Right lobe of liver (tissue), 4 donors: ENCODE data around the gene USF3.

Experiments
- POLR2A ChIP-seq: fragments of 450-650 bp; IDR thresholded peaks from one replicate; pipeline ENCODE4 v1.6.1; 2017; ENCODE audit warnings: antibody characterized with exemption, mild to moderate bottlenecking
- TF ChIP-seq, protein P1 (sequence below), 4 donors: fragments of 200-600 bp in 3 of 4; fragments of 450-650 bp in 1 of 4; IDR thresholded peaks; one replicate each; pipeline versions ENCODE4 v1.5.1 to v1.8.0; 2016 to 2022; ENCODE audit warnings: antibody characterized with exemption in 4 of 4, mild to moderate bottlenecking in 2 of 4
- donor health status: DM: no; HTN: no; CAD: no.
- donor health status: DM: no; HTN: no; CAD: no.
- donor health status: DM: no; HTN: yes; CAD: no.

DNA sequence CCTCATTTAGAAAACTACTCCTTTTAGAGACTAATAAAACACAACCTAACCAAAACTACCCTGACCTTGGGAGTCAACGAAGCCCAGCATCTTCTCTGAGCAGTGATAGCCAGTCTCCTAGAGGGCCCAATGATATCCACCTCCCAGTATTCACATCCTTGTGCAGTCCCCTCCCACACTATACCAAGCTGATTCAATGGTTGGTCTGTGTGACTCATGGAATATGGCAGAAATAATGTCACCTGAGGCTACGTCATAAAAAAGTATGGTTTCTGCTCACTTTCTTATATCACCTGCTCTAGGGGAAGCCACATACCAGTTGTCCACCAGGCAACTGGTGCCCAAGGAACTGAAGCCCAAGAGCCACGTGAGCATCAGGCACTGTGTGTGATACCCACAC lies 21.4 kb upstream of the USF3 start:
- TF ChIP-seq, protein P1, sequence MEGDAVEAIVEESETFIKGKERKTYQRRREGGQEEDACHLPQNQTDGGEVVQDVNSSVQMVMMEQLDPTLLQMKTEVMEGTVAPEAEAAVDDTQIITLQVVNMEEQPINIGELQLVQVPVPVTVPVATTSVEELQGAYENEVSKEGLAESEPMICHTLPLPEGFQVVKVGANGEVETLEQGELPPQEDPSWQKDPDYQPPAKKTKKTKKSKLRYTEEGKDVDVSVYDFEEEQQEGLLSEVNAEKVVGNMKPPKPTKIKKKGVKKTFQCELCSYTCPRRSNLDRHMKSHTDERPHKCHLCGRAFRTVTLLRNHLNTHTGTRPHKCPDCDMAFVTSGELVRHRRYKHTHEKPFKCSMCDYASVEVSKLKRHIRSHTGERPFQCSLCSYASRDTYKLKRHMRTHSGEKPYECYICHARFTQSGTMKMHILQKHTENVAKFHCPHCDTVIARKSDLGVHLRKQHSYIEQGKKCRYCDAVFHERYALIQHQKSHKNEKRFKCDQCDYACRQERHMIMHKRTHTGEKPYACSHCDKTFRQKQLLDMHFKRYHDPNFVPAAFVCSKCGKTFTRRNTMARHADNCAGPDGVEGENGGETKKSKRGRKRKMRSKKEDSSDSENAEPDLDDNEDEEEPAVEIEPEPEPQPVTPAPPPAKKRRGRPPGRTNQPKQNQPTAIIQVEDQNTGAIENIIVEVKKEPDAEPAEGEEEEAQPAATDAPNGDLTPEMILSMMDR (IDR thresholded peaks at IDR 0.05): no peak
- no peak for TF ChIP-seq POLR2A
